Psoas muscle (tissue), 8 donors: ENCODE results near the gene GP1BB. TPM values are rescaled to one million over a fixed set of nuclear protein-coding genes. Genes with fewer than 3 reads are reported as not detected.

ENCODE experiments used
- ATAC-seq, 4 donors: fragments of 200-7000 bp; cut with Tn5 transposase; one replicate each; pipeline ENCODE4 v1.9.1; 2020; ENCODE audit warnings: moderate library complexity in 3 of 4, mild to moderate bottlenecking in 2 of 4
- DNase-seq, 2 donors: peaks; one replicate each; pipeline ENCODE4 v3.0.0-alpha.2; 2020
- H3K27ac ChIP-seq: fragments of 200-600 bp; one replicate; pipeline ENCODE4 v1.8.0; 2022
- H3K27me3 ChIP-seq, 3 donors: fragments of 200-600 bp in 1 of 3; one replicate each; pipeline versions ENCODE4 v1.6.1 to v1.8.0; 2013 to 2022; ENCODE audit warnings: low read length in 2 of 3, mild to moderate bottlenecking in 2 of 3, moderate library complexity in 1 of 3; ENCODE audit not compliant: insufficient read depth in 3 of 3
- H3K36me3 ChIP-seq, 2 donors: fragments of 200-600 bp in 1 of 2; one replicate each; pipeline versions ENCODE4 v1.6.1 to v1.8.0; 2013 to 2022; ENCODE audit warnings: low read depth in 1 of 2, mild to moderate bottlenecking in 1 of 2, moderate library complexity in 1 of 2; ENCODE audit not compliant: insufficient read depth in 1 of 2
- H3K4me1 ChIP-seq: fragments of 200-600 bp; one replicate; pipeline ENCODE4 v1.8.0; 2022
- H3K4me3 ChIP-seq: fragments of 200-600 bp; one replicate; pipeline ENCODE4 v1.8.0; 2022; ENCODE audit warnings: mild to moderate bottlenecking
- H3K9me3 ChIP-seq: fragments of 200-600 bp; one replicate; pipeline ENCODE4 v1.8.0; 2022
- CTCF ChIP-seq: fragments of 200-600 bp; IDR thresholded peaks from one replicate; pipeline ENCODE4 v1.8.0; 2022; ENCODE audit warnings: antibody characterized with exemption
- WGBS, 3 donors: extraction: QIAGEN DNeasy Blood & Tissue Kit; methylation state at CpG; one replicate each; pipeline versions ENCODE4 v1.1.6 to v1.1.7; 2013; 5-methylcytosine and 5-hydroxymethylcytosine counted together
- intact Hi-C, 2 donors: fragments of 100-400 bp; cut with DNase I; formaldehyde crosslinking; loops; one replicate each; pipeline versions ENCODE4 v1.11.0 to v1.14.2; 2022
- polyA plus RNA-seq, 3 donors: library from polyadenylated mRNA; stranded (reverse); fragments of 200-250 nt; gene quantifications; one replicate each; pipeline ENCODE4 v1.2.3, GENCODE V29; 2013
- total RNA-seq, 4 donors: library from RNA; stranded (reverse); fragmentation: NEBNext Ultra II Directional in 2 of 4; extraction: Animal tissue kit (Norgen Biotek cat#: 25700) in 2 of 4; gene quantifications; one replicate each; pipeline versions ENCODE4 v1.2.1 to v1.2.4, GENCODE V29; 2021 to 2023
- donor health status: healthy with polysubstance abuse.
- donor health status: DM: no; HTN: no; CAD: no; lungs with moderate emphysema.
- donor health status: Bipolar disorder and iron deficiency.
- donor health status: healthy.
- donor health status: DM: yes; HTN: yes; CAD: no.
- donor health status: DM: no; HTN: no; CAD: no.
- donor health status: DM: no; HTN: no; CAD: no.
- donor health status: DM: yes; HTN: yes; CAD: no.

GP1BB gene
- total and polyA plus RNA-seq, 7 donors: 0.14 to 1.8 (median 0.58) TPM; not detected in 3

GRCh38 chr22:19759427-19760057 lies 36.2 kb downstream of the GP1BB start:
- Histone ChIP-seq H3K4me1 (peaks cover 11% of the 10 kb centered on the region), H3K4me3 (peak overlapping the region; percentile 4), H3K36me3 (peaks cover 0 to 11% of the 10 kb centered on the region in 2 donors), H3K27ac (no peak overlapping the region), H3K9me3 (no peaks in the 10 kb centered on the region), H3K27me3 (peaks cover 0 to 31% (median 0%) of the 10 kb centered on the region in 3 donors)
- intact Hi-C loops: no loop called here
- ATAC-seq (peak in 1 of 4 donors; percentile 23), DNase-seq (no peak)
- TF ChIP-seq CTCF: no peak
- WGBS, 3 donors: 48 to 62% (median 58%) methylated on average over 37 to 43 of the region's 43 CpGs

- 7 to 41% (median 28%) methylated on average over 10 to 66 of the region's 79 CpGs for WGBS, 3 donors
- peak within 1 kb of the TSS; percentile 87 for H3K27ac ChIP-seq
- no peak for TF ChIP-seq CTCF
- H3K36me3 ChIP-seq: peaks cover 0 to 16% of the 10 kb centered on the region in 2 donors
- intact Hi-C loops: no loop called here
- DNase-seq (no peak), ATAC-seq (peak; percentile 27 to 67 (median 53))
- H3K27me3 ChIP-seq: peaks cover 0 to 26% (median 0%) of the 10 kb centered on the region in 3 donors
- peak within 1 kb of the TSS; percentile 80 for H3K4me3 ChIP-seq
- H3K4me1 ChIP-seq: peaks cover 11% of the 10 kb centered on the region
- H3K9me3 ChIP-seq: no peaks in the 10 kb centered on the region
These were observed 37.0 kb downstream of the GP1BB start, which contains the start of gene TBX1 for GRCh38 chr22:19760058-19760950. TSS of gene TBX1 (plus strand) at chr22:19760778. CDS start at chr22:19760844, 66 bp downstream.

GRCh38 chr22:19760951-19761724 lies 37.8 kb downstream of the GP1BB start:
- no peak for DNase-seq
- Histone ChIP-seq H3K4me1 (peaks cover 11% of the 10 kb centered on the region), H3K27ac (peak overlapping the region; percentile 87), H3K27me3 (peaks cover 0 to 17% (median 0%) of the 10 kb centered on the region in 3 donors), H3K9me3 (no peaks in the 10 kb centered on the region), H3K36me3 (peaks cover 0 to 22% of the 10 kb centered on the region in 2 donors), H3K4me3 (peak overlapping the region; percentile 80)
- intact Hi-C loops: loop anchor here in 1 of 2 donors (1.0 kb wide), 1 partner anchor 38 kb away; no protein-coding TSS in a partner anchor
- TF ChIP-seq CTCF: no peak
- peak in 3 of 4 donors; percentile 41 to 57 (median 43) for ATAC-seq
- WGBS, 3 donors: 3 to 10% (median 5%) methylated on average over 28 to 116 of the region's 117 CpGs

- H3K27me3 ChIP-seq: peaks cover 0 to 14% (median 0%) of the 10 kb centered on the region in 3 donors
- peak; percentile 30 to 70 (median 59) for ATAC-seq
- intact Hi-C loops: loop anchor here in 1 of 2 donors (1.0 to 2.0 kb wide), 2 partner anchors 17 to 37 kb away; no protein-coding TSS in a partner anchor
These were observed 38.6 kb downstream of the GP1BB start for GRCh38 chr22:19761725-19762567.

More at GRCh38 chr22:19761725-19762567, 38.6 kb downstream of the GP1BB start:
- DNase-seq: no peak
- Histone ChIP-seq H3K4me3 (peak overlapping the region; percentile 80), H3K4me1 (peaks cover 11% of the 10 kb centered on the region), H3K27ac (peak overlapping the region; percentile 87), H3K9me3 (no peaks in the 10 kb centered on the region), H3K36me3 (peaks cover 0 to 22% of the 10 kb centered on the region in 2 donors)
- 30 to 54% (median 30%) methylated on average over 32 to 33 of the region's 33 CpGs for WGBS, 3 donors
- TF ChIP-seq CTCF: no peak
